Transverse colon (tissue), 4 donors: Measurements from ENCODE around the gene ASB13. TPM values are rescaled to one million over a fixed set of nuclear protein-coding genes. Genes with fewer than 3 reads are reported as not detected.
A peak's percentile ranks its signal among the peaks of the same experiment; 100 is the strongest.

Experiments
- DNase-seq: peaks from one replicate; pipeline ENCODE4 v3.0.0-alpha.2; 2019
- H3K27ac ChIP-seq, 4 donors: fragments of 200-600 bp; sonication (generic); 2 replicates each; pipeline ENCODE4 v1.5.1; 2016 to 2018; ENCODE audit warnings: inconsistent platforms in 4 of 4
- H3K27me3 ChIP-seq: fragments of 200-600 bp; sonication (generic); 2 replicates; pipeline ENCODE4 v1.5.1; 2017; ENCODE audit warnings: inconsistent platforms
- H3K36me3 ChIP-seq, 4 donors: fragments of 200-600 bp; sonication (generic); 2 replicates each; pipeline ENCODE4 v1.5.1; 2017 to 2019; ENCODE audit warnings: inconsistent platforms in 4 of 4
- H3K4me1 ChIP-seq, 4 donors: fragments of 200-600 bp; sonication (generic); 2 replicates each; pipeline ENCODE4 v1.5.1; 2017 to 2020; ENCODE audit warnings: inconsistent platforms in 4 of 4
- H3K4me3 ChIP-seq, 4 donors: fragments of 200-600 bp; sonication (generic); 1 replicate in 1 of 4; 2 replicates in 3 of 4; pipeline versions ENCODE4 v1.5.1 to v1.6.1; 2017 to 2019; ENCODE audit warnings: inconsistent platforms in 4 of 4
- H3K9me3 ChIP-seq, 2 donors: fragments of 200-600 bp; sonication (generic); 2 replicates each; pipeline ENCODE4 v1.5.1; 2017 to 2019; ENCODE audit warnings: inconsistent platforms in 2 of 2
- EP300 ChIP-seq: sonication (generic); formaldehyde crosslinking; IDR thresholded peaks from one replicate; pipeline ENCODE4 v1.6.1; 2017; ENCODE audit warnings: antibody characterized with exemption, low read depth
- POLR2A ChIP-seq: fragments of 450-650 bp; IDR thresholded peaks from one replicate; pipeline ENCODE4 v1.6.1; 2016; ENCODE audit warnings: antibody characterized with exemption, mild to moderate bottlenecking, moderate library complexity
- POLR2AphosphoS5 ChIP-seq, 3 donors: sonication (generic); formaldehyde crosslinking; IDR thresholded peaks; one replicate each; pipeline ENCODE4 v1.6.1; 2016; ENCODE audit warnings: antibody characterized with exemption in 3 of 3
- WGBS, 2 donors: methylation state at CpG; one replicate each; pipeline ENCODE4 v1.1.5; 2018; ENCODE audit warnings: low coverage in 1 of 2; 5-methylcytosine and 5-hydroxymethylcytosine counted together
- in situ Hi-C, 4 donors: fragments of 200-750 bp; cut with MboI; loops; one replicate each; pipeline versions ENCODE4 v1.15.0 to v1.15.1; 2017; ENCODE audit warnings: low sequenced_read_pairs in 3 of 4, low pct_ligation_motif_present in 1 of 4, low pct_unique_long_range_greater_than_20kb in 1 of 4
- intact Hi-C: fragments of 100-400 bp; cut with DNase I; formaldehyde crosslinking; loops from one replicate; pipeline ENCODE4 v1.15.1; 2023; ENCODE audit warnings: low total_unique reads
- total RNA-seq, 4 donors: library from RNA; depleted of rRNA; stranded (reverse); fragments of >200 nt; gene quantifications; one replicate each; pipeline ENCODE4 v1.1.0, GENCODE V29; 2016
- TF ChIP-seq, protein P1 (sequence below), 5 experiments: fragments of 200-600 bp in 3 of 5; fragments of 450-650 bp in 2 of 5; sonication (generic) in 3 of 5; IDR thresholded peaks; 1 replicate in 2 of 5; 2 replicates in 3 of 5; pipeline ENCODE4 v1.5.1; 2016 to 2017; ENCODE audit warnings: antibody characterized with exemption in 5 of 5, inconsistent platforms in 3 of 5, mild to moderate bottlenecking in 2 of 5, moderate library complexity in 1 of 5

Gene ASB13
- total RNA-seq, 4 donors from 2014 or later: 14.5 to 73.3 (median 61.0) TPM

DNA sequence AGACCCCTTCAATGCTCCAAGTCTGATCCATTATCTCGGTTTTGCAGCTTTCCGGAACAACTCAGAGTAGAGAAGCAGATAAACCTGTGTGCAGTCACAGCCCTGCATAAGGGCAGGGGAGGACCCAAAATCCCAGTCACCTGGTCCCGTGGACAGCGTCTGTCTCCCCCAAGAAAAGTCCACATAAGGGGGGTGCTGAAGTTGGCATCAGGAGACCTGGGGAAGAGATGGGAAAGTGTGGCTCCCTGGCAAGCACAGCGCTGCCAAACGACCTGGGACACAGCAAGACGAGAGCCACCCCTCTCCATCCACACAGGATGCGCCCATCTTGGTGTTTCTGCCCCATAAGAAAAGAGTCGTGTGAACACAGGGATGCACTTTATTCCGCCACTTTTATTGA, 27.9 kb downstream of the ASB13 start:
- Histone ChIP-seq H3K9me3 (no peaks in the 10 kb centered on the region), H3K4me3 (no peak overlapping the region), H3K27me3 (no peaks in the 10 kb centered on the region), H3K36me3 (peaks cover 0 to 36% (median 11%) of the 10 kb centered on the region in 4 donors), H3K4me1 (peaks cover 0 to 13% (median 6%) of the 10 kb centered on the region in 4 donors), H3K27ac (no peak overlapping the region)
- DNase-seq: no peak
- in situ Hi-C loops (no loop called here), intact Hi-C loops (no loop called here)
- TF ChIP-seq EP300: no peak
- no peak for TF ChIP-seq POLR2AphosphoS5 (IDR thresholded peaks at IDR 0.05)
- TF ChIP-seq, protein P1, sequence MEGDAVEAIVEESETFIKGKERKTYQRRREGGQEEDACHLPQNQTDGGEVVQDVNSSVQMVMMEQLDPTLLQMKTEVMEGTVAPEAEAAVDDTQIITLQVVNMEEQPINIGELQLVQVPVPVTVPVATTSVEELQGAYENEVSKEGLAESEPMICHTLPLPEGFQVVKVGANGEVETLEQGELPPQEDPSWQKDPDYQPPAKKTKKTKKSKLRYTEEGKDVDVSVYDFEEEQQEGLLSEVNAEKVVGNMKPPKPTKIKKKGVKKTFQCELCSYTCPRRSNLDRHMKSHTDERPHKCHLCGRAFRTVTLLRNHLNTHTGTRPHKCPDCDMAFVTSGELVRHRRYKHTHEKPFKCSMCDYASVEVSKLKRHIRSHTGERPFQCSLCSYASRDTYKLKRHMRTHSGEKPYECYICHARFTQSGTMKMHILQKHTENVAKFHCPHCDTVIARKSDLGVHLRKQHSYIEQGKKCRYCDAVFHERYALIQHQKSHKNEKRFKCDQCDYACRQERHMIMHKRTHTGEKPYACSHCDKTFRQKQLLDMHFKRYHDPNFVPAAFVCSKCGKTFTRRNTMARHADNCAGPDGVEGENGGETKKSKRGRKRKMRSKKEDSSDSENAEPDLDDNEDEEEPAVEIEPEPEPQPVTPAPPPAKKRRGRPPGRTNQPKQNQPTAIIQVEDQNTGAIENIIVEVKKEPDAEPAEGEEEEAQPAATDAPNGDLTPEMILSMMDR (IDR thresholded peaks at IDR 0.05): no peak
- no peak for TF ChIP-seq POLR2A
- WGBS, 2 donors: 97 to 100% methylated on average over 1 to 10 of the region's 10 CpGs

DNA sequence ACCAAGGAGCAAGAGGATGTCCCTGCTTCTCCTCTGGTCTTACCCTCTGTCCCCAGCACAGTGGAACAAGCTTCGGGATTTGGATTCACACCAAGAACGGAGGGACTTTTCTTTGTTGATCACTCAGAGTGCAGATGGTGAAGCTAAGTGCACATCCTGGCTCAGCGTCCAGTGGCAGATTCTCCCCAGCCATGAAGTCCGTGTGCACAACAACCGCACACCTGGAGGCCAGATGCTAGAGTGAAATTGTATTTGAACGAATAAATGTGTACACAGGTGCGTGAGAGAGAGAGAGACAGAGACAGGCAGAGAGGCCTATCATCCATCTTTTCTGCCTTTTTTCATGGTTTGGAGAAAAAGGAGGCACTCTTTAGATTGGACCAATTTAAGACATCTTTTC, 31.5 kb downstream of the ASB13 start:
- H3K4me1 ChIP-seq: peaks cover 0 to 20% (median 12%) of the 10 kb centered on the region in 4 donors
- no peak overlapping the region for H3K27ac ChIP-seq
- no peaks in the 10 kb centered on the region for H3K27me3 ChIP-seq
- in situ Hi-C loops (no loop called here), intact Hi-C loops (no loop called here)
- no peak for DNase-seq
- peaks cover 0 to 17% (median 1%) of the 10 kb centered on the region in 4 donors for H3K36me3 ChIP-seq
- TF ChIP-seq POLR2A (no peak), POLR2AphosphoS5 (IDR thresholded peaks at IDR 0.05) (no peak), EP300 (no peak)
- TF ChIP-seq, protein P1 (IDR thresholded peaks at IDR 0.05): no peak
- 87 to 95% methylated on average over 4 to 7 of the region's 7 CpGs for WGBS, 2 donors
- no peaks in the 10 kb centered on the region for H3K9me3 ChIP-seq
- H3K4me3 ChIP-seq: no peak overlapping the region

DNA sequence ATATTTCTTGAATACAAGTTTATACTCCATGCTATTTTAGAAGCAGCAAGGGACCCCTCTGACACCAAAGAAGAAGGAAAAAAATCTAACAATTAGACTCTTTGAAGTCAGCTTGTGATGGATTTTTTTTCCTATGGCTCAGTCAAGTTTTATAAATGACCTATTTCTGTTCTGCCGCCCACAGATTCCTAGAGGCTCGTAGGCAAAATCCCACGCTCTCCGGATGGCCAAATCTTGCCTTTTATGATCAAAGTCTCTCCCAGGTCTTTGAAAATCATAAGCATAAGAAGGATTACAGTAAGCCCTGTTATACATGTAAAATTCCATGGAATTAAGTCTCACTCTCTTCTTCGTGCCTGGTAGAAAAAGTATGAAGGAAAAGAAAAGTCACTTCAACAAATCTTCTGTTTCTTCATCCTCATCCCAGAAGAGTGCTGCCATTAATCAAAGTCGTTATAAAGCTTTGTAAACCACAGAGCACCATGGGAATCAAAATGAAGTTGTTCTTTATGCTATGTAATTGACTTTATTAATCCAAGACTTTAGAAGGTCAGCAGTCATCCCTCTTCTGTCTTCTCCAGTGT, 33.1 kb downstream of the ASB13 start:
- TF ChIP-seq POLR2A: no peak
- no peak for TF ChIP-seq POLR2AphosphoS5 (IDR thresholded peaks at IDR 0.05)
- TF ChIP-seq, protein P1 (IDR thresholded peaks at IDR 0.05): no peak
- TF ChIP-seq EP300: no peak
- WGBS, 2 donors: 62 to 74% methylated on average over 6 of the region's 6 CpGs
- intact Hi-C loops: no loop called here

DNA sequence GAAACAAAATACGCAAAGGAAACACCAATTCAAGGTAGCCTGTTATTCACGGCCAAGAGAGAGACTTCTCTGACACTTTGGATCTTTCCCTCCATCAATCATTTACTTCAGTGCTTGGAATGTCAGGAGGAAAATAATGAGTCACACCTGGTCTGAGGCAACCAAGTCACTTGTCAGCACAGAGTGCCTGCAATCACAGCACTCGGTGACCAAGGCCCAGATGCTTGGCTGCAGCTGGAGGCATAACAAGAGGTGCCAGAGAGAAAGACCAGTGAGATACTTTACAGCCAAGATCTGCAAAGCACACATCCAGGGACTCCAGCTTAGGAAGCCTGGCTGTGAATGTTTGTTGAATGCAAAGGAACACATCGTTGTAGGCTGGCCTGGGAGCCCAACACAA, 33.9 kb downstream of the ASB13 start:
- Histone ChIP-seq H3K27ac (peak overlapping the region; percentile 61 to 72 (median 68)), H3K4me3 (no peak overlapping the region), H3K9me3 (no peaks in the 10 kb centered on the region), H3K27me3 (no peaks in the 10 kb centered on the region), H3K36me3 (no peaks in the 10 kb centered on the region), H3K4me1 (peaks cover 0 to 43% (median 20%) of the 10 kb centered on the region in 4 donors)
- WGBS, 2 donors: 38% methylated on average over 4 of the region's 4 CpGs; no CpG with 5 or more reads in 1 of the 2 donors
- peak; percentile 74 for DNase-seq
- in situ Hi-C loops: no loop called here
- intact Hi-C loops: no loop called here
- peak; percentile 20 for TF ChIP-seq POLR2A
- TF ChIP-seq EP300: no peak
- TF ChIP-seq, protein P1 (IDR thresholded peaks at IDR 0.05): no peak
- TF ChIP-seq POLR2AphosphoS5 (IDR thresholded peaks at IDR 0.05): peak in 2 of 3 donors; percentile 63 to 64

More for the DNA sequence above, 33.1 kb downstream of the ASB13 start:
- in situ Hi-C loops: no loop called here
- peaks cover 0 to 37% (median 20%) of the 10 kb centered on the region in 4 donors for H3K4me1 ChIP-seq
- no peak for DNase-seq
- H3K36me3 ChIP-seq: no peaks in the 10 kb centered on the region
- H3K27me3 ChIP-seq: no peaks in the 10 kb centered on the region
- H3K4me3 ChIP-seq: no peak overlapping the region
- H3K27ac ChIP-seq: peak overlapping the region in 3 of 4 donors; percentile 61 to 69 (median 66)
- H3K9me3 ChIP-seq: no peaks in the 10 kb centered on the region
